Measurements from ENCODE around the gene CALD1.

CALD1 gene

GRCh38 chr7:134763960-134764359, 15.5 kb upstream of the CALD1 start:
- DNase-seq, result no peak

GRCh38 chr7:134764365-134764764, 15.1 kb upstream of the CALD1 start:
- DNase-seq, result no peak

- DNase-seq, result no peak
Observed at GRCh38 chr7:134766779-134767519, 12.5 kb upstream of the CALD1 start.

GRCh38 chr7:134767520-134768168, 11.8 kb upstream of the CALD1 start:
- no peak for DNase-seq

- DNase-seq, result no peak
Observed at GRCh38 chr7:134768243-134768642, 11.2 kb upstream of the CALD1 start.

GRCh38 chr7:134770676-134771075, 8.8 kb upstream of the CALD1 start:
- DNase-seq, result no peak

GRCh38 chr7:134771111-134771510, 8.3 kb upstream of the CALD1 start:
- DNase-seq, result no peak

GRCh38 chr7:134771889-134772288, 7.5 kb upstream of the CALD1 start:
- no peak for DNase-seq

- DNase-seq, result no peak
Observed at GRCh38 chr7:134772401-134772800, 7.0 kb upstream of the CALD1 start.

- DNase-seq, result no peak
Observed at GRCh38 chr7:134773164-134773563, 6.3 kb upstream of the CALD1 start.

GRCh38 chr7:134774119-134774518, 5.3 kb upstream of the CALD1 start:
- no peak for DNase-seq

GRCh38 chr7:134777470-134777869, 2.0 kb upstream of the CALD1 start:
- no peak for DNase-seq

GRCh38 chr7:134777908-134778580, 1.4 kb upstream of the CALD1 start:
- no peak for DNase-seq

GRCh38 chr7:134779741-134780065, 269 bp downstream of the CALD1 start:
- DNase-seq, result no peak

- DNase-seq, result no peak
Observed at GRCh38 chr7:134780166-134780828, 863 bp downstream of the CALD1 start.

GRCh38 chr7:134781171-134781570, 1.7 kb downstream of the CALD1 start:
- DNase-seq, result no peak

GRCh38 chr7:134782121-134782623, 2.7 kb downstream of the CALD1 start:
- DNase-seq, result no peak

- DNase-seq, result no peak
Observed at GRCh38 chr7:134783294-134784069, 4.0 kb downstream of the CALD1 start.

GRCh38 chr7:134784251-134785049, 5.0 kb downstream of the CALD1 start:
- no peak for DNase-seq

GRCh38 chr7:134785842-134786241, 6.4 kb downstream of the CALD1 start:
- no peak for DNase-seq

- no peak for DNase-seq
Observed at GRCh38 chr7:134787064-134787463, 7.6 kb downstream of the CALD1 start.

GRCh38 chr7:134787720-134788119, 8.3 kb downstream of the CALD1 start:
- no peak for DNase-seq

Measured in stimulated activated CD4-positive, alpha-beta T cell treated with anti-CD3 and anti-CD28 coated beads, Interleukin-4, amount 100 ng/mL, for 24 hours (primary cell).